GM12891 (cell line): ENCODE results near the gene IL22.

Experiments used
- PAX5 ChIP-seq: IDR thresholded peaks from 2 replicates; pipeline ENCODE4 v1.6.1; 2011; ENCODE audit warnings: low read length, moderate library complexity, mild to moderate bottlenecking; ENCODE audit not compliant: insufficient read depth, severe bottlenecking
- POLR2A ChIP-seq: IDR thresholded peaks from 2 replicates; pipeline ENCODE4 v1.6.1; 2011; ENCODE audit warnings: low read depth, low read length, control low read depth
- POLR2AphosphoS5 ChIP-seq: IDR thresholded peaks from 2 replicates; pipeline ENCODE4 v1.6.1; 2011; ENCODE audit warnings: low read depth, low read length, control low read depth
- SPI1 ChIP-seq: IDR thresholded peaks from 2 replicates; pipeline ENCODE4 v1.6.1; 2011; ENCODE audit warnings: low read depth, low read length, control low read depth
- TAF1 ChIP-seq: IDR thresholded peaks from 2 replicates; pipeline ENCODE4 v1.6.1; 2011; ENCODE audit warnings: low read depth, low read length, control low read depth

DNA sequence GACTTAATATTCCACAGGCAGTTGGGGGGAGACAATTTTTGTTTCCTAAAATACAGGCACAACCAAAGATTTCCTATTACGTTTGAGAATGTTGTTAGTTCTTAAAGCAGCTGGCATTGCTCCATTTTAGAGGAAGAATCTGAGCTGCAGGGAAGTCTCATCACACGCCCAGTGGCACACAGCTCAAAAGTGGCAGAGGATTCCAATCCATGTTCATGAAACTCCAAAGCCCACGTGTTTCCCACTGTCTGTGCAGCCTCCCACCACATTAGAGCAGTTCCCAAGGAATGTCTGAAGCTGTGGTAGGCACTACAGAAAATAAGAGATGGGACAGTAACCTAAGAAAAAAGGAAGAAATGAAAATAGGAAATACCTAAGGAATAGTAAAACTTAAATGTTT is 21.7 kb downstream of the IL22 start:
- no peak for TF ChIP-seq POLR2A
- TF ChIP-seq TAF1: no peak
- TF ChIP-seq POLR2AphosphoS5: no peak
- no peak for TF ChIP-seq SPI1
- no peak for TF ChIP-seq PAX5
